ENCODE measurements around the gene MSTO1.
"Not testable (repeated sequence)": the region's sequence is repeated elsewhere in the genome, so short reads cannot be mapped to it uniquely, and the experiment has no call there.

- TF ChIP-seq CTCF (IDR thresholded peaks at IDR 0.05; ENCODE audit: low read length); EZH2 (IDR thresholded peaks at IDR 0.05; ENCODE audit: borderline replicate concordance, low read length): not testable (repeated sequence)
These were observed 14.0 kb upstream of the MSTO1 start for GRCh38 chr1:155595877-155596474.
